ENCODE measurements around the gene MAB21L2. TPM values are rescaled to one million over a fixed set of nuclear protein-coding genes. Genes with fewer than 3 reads are reported as not detected.

MAB21L2 gene
- total RNA-seq, 1 experiment from 2014 or later = not detected

DNA sequence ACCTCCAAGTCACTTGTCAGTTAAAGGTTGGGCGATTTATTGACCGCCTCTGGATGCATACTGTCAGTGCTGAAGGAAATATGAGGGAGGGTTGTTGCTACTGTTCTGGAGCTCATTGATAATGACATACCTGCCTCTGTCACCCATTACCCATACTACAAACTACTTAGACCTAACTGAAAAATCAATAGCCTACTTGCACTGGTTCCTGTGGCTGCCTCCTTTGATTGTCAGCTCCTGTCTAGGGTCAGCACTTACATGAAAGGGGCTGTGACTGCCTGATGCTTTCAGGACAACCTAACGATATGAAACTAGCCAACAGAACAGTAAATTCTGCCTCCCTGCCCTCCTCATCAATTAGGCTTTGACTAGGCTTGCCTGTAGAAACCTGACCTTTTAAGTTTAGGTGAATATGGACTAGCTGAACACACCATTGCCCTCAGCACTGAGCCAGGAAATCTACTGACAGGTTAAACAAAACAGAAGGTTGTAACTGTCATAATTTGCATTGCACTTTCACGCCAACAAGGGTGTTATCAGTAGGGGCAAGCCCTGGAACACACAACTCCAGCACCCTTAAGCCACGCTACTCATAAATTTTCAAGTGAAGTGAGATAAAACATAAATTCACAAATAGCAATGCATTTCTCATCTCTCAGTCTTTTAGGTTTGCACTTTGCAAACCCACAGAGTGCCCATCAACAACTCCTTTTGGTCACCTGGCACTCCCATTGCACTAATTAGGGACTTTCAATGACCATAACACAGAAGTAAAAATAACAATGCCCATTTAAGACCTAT lies 9.0 kb upstream of the MAB21L2 start:
- in situ Hi-C loops (cut with HindIII; ENCODE audit: low pct_unique_long_range_greater_than_20kb, low sequenced_read_pairs) = no loop called here
- DNase-seq (ENCODE audit: low read depth) = no peak

DNA sequence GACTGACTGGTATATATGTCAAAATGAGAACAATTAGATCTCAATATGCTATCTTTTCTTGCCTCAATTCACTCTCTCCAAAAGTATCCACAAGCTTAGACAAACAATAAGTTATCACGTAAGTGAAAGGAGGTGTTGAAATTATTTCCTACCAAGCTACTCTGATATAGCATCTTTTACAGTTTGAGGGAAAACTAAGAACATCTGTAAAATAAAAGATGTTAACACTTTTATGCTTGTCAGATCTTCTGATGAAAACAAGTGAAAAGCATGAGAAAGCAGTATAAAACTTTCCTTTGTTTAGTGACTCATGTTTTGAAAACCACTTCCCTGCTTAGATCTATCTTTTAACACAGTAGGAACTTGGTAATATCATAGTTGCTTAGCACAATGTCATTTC lies 8.4 kb upstream of the MAB21L2 start:
- no peak for DNase-seq (ENCODE audit: low read depth)
- in situ Hi-C loops (cut with HindIII; ENCODE audit: low pct_unique_long_range_greater_than_20kb, low sequenced_read_pairs) = no loop called here

DNA sequence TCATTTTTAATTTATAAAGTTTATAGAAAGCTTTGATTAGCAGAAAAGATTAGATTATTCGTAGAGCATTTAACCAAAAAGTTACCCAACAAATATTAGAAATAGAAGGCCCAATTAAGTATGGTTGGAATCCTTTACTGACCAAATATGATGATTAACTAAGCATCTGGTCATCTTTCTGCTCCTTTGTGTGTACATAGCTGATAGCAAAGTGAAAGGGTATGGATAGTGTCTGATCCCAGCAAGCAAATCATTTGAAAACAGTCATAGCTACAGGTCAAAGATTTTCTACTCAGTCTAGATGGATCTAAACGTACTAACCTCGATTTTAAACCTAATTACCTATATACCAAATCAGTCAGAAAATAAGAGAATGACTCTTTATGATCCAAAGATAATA lies 7.3 kb upstream of the MAB21L2 start:
- no peak for DNase-seq (ENCODE audit: low read depth)
- in situ Hi-C loops (cut with HindIII; ENCODE audit: low pct_unique_long_range_greater_than_20kb, low sequenced_read_pairs) = no loop called here

DNA sequence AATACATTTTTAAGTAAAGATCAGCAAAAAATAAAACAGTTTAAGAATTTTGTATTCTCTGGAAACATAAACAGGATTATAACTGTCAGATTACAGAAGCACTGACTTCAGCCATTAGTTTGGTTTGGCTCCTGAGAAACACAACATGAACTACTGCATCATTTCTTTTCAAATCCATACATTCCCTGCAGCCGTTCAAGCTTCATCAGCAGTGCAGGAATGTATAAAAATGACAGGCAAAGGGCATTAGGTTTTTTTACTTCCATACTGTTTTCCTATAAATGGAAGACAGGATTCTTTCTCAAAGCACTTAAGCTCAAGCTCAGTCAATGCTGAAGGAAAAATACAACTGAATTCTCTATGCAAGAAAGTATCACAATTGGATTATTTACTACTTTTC lies 4.2 kb upstream of the MAB21L2 start:
- in situ Hi-C loops (cut with HindIII; ENCODE audit: low pct_unique_long_range_greater_than_20kb, low sequenced_read_pairs) = no loop called here
- no peak for DNase-seq (ENCODE audit: low read depth)

DNA sequence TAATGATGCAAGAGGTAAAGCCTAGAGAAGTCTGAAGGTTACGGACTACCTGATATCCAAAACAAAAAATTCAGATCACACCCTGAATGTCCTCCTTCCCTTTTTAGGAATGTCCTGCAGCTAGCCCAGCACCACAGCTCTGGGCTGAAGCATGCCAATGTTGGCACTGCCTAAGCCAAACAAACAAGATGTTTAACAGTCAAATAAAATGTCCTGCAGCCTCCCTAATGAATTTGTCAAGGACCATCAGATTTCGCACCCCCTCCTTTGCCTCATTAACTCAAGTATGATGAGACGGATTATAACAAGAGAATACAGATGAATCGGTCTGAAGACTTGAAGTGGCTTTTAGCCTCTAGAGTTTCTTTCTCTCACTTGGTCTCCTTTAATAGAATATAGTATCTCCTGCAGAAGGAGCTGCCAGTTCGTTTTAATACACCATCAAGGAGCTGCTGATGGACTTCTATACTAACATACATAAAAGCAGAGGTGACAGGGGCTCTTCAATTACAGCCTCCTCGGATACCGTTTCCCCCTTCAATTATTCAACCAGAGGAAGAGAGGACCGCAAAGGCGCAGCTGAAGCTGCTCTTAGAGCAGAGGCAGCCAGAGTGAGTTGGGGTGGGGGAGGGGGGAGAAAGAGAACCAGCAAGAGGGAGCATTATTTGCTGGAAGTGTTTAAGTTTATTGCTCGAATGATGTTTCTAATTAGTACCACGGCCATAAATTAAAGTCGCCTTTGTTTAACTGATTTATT lies 3.0 kb upstream of the MAB21L2 start:
- no peak for DNase-seq (ENCODE audit: low read depth)
- in situ Hi-C loops (cut with HindIII; ENCODE audit: low pct_unique_long_range_greater_than_20kb, low sequenced_read_pairs) = no loop called here

DNA sequence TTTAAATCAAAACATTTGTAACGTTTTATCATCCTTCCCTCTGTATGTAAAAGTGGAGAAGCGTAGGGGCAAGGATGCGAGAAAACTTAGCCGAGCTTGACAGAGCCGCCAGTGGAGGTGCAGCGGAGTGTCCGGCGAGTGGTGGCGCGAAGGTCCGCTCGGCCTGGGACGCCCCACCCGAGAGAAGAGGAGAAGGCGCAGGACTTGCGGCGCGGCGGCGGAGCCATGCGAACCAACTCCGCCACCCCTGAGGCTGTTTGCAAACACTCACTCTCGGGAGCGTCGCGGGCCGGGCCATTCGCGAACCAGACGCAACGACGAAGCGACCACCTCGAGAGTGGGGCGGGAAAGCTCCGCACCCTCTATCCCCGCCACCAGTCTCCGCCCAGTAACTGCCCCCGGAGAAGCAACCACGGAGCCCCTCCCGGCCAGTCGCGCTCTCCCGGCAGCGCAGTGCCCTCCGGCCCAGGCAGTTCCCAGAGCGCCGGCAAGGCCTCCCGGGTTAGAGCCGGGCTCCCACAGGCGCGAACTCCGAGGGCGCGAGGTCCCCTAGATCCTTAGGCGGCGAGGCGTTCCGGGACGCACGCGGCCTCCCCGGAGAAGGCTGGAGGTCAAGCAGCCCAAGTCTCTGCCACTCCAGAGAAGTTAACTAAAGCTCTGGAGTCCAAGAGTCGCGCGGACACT lies 2.3 kb upstream of the MAB21L2 start:
- no peak for DNase-seq (ENCODE audit: low read depth)
- in situ Hi-C loops (cut with HindIII; ENCODE audit: low pct_unique_long_range_greater_than_20kb, low sequenced_read_pairs) = no loop called here

DNA sequence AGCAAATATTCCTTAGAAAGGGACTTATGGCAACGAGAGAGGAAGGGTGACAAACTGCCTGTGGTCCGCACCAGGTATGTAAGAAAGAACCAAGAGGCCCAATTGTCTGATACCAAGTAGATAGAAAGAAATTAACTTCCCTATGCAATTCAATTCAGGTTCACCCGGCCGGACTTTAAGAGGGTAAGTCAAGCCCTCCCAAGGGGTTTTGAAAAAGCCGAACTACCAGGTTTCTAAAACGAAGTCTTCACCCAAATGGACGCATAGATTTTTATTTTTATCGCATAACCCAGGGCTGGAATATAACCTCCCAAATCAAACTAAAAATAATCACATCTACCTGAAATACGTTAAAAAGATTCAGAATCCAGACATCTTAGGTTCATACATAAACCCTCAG lies 1.6 kb upstream of the MAB21L2 start:
- in situ Hi-C loops (cut with HindIII; ENCODE audit: low pct_unique_long_range_greater_than_20kb, low sequenced_read_pairs) = no loop called here
- no peak for DNase-seq (ENCODE audit: low read depth)

DNA sequence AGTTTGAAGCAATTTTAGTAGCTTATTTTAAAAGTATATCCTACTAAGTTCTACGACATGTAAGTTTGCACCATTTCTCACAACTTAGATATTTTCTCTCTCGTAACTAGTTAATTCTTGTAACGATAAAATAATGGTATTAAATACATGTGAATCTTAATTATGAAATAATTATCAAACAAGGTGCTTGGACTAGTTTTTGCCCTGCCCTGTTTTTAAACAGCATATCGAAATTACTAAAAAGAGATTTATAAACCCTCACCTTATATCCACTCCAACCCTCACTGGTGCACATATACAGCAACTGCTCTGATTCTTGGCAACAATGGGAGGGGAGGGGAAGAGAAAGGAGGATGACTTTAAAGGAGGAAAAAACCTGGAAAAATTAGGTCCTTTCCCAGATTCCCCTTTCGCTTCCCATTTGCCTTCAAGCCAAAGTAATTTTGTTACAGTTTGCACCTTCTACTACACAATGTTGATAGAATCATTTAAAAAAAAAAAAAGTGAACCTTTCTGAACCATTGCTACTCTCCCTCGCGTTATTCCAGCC lies 820 bp upstream of the MAB21L2 start:
- in situ Hi-C loops (cut with HindIII; ENCODE audit: low pct_unique_long_range_greater_than_20kb, low sequenced_read_pairs) = no loop called here
- no peak for DNase-seq (ENCODE audit: low read depth)

DNA sequence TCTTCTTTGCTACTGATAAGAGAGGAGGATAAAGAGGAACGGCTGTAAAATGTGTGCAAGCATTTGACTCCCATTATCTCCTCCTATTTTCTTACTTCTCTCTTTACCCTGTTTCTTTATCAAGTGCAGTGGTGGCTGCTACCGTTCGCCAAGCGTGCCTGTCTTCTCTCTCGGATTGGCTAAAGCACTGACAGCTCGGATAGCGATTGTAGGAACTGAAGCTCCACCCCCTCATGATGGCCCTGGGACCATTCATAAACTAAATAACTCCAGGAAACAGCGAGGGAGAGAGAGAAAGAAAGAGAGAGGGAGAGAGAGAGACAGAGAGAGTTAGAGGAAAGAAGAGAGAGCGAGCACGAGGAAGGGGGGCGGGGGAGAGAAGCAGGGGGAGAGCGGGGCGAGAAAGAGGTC lies 305 bp upstream of the MAB21L2 start:
- DNase-seq (ENCODE audit: low read depth) = no peak
- in situ Hi-C loops (cut with HindIII; ENCODE audit: low pct_unique_long_range_greater_than_20kb, low sequenced_read_pairs) = no loop called here

DNA sequence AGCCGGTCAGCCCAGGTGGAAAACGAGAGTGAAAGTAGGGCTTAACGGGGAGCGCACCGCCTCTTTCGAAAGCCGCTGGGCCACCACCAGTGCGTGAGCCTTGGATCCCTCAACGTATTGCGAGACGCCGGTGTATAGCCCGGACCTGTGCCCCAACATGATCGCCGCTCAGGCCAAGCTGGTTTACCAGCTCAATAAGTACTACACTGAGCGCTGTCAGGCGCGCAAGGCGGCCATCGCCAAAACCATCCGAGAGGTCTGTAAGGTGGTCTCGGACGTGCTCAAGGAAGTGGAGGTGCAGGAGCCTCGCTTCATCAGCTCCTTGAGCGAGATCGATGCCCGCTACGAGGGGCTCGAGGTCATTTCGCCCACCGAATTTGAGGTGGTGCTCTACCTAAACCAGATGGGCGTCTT lies 929 bp downstream of the MAB21L2 start:
- in situ Hi-C loops (cut with HindIII; ENCODE audit: low pct_unique_long_range_greater_than_20kb, low sequenced_read_pairs) = no loop called here
- no peak for DNase-seq (ENCODE audit: low read depth)

DNA sequence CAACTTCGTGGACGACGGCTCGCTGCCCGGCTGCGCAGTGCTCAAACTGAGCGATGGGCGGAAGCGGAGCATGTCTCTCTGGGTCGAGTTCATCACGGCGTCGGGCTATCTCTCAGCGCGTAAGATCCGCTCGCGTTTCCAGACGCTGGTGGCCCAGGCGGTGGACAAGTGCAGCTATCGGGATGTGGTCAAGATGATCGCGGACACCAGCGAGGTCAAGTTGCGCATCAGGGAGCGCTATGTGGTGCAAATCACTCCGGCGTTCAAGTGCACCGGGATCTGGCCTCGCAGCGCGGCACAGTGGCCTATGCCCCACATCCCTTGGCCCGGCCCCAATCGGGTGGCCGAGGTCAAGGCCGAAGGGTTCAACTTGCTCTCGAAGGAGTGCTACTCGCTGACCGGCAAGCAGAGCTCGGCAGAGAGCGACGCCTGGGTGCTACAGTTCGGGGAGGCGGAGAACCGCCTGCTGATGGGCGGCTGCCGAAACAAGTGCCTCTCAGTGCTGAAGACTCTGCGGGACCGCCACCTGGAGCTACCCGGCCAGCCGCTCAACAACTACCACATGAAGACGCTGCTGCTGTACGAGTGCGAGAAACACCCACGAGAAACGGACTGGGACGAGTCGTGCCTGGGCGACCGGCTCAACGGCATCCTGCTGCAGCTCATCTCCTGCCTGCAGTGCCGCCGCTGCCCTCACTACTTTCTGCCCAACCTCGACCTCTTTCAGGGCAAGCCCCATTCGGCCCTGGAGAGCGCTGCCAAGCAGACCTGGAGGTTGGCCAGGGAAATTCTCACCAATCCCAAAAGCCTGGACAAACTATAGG lies 1.5 kb downstream of the MAB21L2 start:
- no peak for DNase-seq (ENCODE audit: low read depth)
- in situ Hi-C loops (cut with HindIII; ENCODE audit: low pct_unique_long_range_greater_than_20kb, low sequenced_read_pairs) = no loop called here

DNA sequence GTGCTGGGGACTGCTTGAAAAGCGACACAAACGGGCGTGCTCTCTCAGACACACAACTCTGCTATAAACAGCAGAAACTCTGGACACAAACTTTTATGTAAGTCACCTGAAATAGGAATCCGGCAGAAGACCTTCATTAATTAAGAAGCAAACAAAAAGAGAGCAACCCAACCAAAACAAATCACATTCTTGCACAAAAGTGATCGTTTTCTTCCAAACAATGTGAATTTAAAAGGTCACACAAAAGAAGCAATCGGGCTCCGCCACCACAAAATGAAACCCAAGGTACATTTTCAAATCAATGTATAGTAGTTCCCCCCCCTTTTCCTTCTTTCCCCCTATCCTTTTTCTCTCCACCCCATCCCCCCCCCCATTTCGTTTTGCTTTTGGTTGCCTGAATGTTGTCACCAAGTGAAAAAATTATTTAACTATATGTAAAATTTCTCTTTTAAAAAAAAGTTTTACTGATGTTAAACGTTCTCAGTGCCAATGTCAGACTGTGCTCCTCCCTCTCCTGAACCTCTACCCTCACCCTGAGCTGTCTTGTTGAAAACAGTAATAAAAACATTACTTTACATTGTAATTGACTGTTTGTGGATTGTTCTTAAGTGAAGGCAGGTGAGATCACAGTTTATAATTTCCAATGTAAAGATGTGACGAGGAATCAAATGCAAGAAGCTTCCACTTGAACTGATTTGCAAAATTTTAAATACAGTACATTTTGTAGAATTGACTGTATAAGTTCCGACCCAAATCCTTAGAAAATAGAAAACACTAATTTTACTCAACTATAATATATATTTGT lies 2.4 kb downstream of the MAB21L2 start:
- DNase-seq (ENCODE audit: low read depth) = no peak
- in situ Hi-C loops (cut with HindIII; ENCODE audit: low pct_unique_long_range_greater_than_20kb, low sequenced_read_pairs) = no loop called here

DNA sequence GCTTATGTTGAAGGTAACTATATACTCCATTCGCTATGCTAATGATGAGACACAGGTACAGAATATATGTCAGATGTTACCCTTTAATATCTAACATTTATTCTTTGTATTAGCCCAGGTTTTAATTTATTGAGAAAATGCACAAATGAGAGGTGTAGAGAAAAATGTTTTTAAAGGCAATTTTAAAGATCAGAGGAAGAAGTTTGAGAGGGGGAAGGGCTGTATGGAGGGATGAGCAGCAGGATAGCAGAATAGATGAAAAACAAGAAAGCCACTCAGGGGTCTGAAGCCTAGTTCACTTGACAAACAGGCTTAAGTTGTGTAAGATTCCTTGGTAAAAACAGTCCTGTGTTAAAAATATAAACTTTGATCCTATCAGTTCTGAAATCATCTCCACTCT lies 3.7 kb downstream of the MAB21L2 start:
- no peak for DNase-seq (ENCODE audit: low read depth)
- in situ Hi-C loops (cut with HindIII; ENCODE audit: low pct_unique_long_range_greater_than_20kb, low sequenced_read_pairs) = no loop called here

DNA sequence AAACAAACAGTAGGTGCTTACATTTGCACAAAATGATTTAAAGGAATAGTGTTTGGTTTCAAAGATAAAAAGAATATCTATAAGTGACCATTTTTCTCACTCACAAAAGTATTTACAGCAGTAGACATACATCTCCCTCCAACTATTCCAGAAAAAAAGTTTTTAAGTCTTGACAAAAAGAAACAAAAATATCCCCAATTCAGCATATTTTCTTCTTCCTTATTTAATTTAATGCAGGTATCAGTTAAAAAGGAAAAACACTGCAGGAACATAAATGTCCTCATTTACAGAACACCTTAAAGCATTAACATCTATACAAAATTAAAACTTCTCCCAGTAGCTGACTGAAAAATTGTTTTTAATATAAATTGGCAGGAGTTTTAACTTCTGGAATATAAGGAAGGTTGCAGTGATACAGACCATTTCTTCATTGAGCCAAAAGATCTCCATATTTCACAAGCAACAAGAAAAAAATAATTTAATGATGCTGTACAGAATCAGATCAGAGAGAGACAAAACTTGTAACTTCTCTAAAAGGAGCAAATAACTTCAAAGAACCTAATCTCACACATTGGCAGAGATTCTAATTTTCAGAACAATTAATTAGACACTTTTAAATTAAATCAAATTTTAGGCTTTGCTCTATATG lies 4.3 kb downstream of the MAB21L2 start:
- in situ Hi-C loops (cut with HindIII; ENCODE audit: low pct_unique_long_range_greater_than_20kb, low sequenced_read_pairs) = no loop called here
- no peak for DNase-seq (ENCODE audit: low read depth)

DNA sequence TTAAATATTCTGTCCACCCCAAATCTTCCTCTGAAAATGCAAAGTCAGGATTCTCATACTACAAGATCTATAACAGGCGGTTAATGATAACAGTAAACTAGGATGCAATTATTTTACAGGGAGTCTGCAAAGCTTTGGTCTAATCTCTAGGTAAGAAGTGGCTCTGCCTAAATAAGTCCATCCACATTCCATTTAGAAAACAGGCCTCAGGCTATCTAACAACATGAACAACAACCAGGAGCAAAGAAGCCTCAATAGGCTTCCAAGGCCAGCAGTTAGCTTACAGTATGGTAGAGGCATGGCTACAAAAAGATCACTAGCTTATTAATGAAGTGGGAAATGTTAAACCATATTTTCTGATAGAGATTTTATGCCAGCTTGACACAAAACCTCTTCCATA lies 6.4 kb downstream of the MAB21L2 start:
- no peak for DNase-seq (ENCODE audit: low read depth)
- in situ Hi-C loops (cut with HindIII; ENCODE audit: low pct_unique_long_range_greater_than_20kb, low sequenced_read_pairs) = no loop called here

DNA sequence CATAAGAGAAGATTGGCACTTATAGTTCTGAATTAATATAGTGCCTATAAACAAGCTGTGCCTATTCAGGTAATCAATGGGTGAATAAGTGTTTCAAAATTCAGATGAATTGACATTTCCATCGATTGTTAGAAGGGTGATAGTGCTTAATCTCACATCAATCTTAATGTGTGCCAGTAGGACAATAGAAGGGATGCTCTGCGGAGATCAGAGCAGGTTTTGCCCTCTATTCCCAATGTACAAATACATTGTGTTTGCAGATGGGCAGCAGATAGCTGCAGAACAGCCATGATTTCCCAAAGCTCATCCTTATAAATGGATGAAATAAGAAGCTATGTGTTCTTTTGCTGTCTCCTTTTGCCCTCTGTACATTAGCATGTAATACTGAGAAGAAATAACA lies 7.2 kb downstream of the MAB21L2 start:
- in situ Hi-C loops (cut with HindIII; ENCODE audit: low pct_unique_long_range_greater_than_20kb, low sequenced_read_pairs) = no loop called here
- no peak for DNase-seq (ENCODE audit: low read depth)

DNA sequence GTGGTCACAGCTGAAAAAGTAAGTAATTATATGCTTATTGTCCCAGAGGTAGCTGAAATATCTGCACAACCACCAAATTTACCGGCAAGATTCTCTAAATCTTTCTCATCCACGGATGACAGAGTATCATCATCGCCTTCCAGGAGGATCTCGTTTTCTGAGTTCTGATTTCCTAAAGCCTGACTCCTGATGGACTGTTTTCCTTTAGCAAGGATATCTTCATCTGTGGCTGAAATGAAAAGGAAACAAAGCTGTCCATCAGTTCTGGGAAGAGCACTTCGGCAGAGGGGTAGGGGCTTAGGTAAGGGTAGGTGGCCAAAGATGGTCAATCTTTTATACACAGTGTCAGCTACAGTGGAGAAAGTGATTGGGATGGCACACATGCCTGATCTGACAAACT lies 8.7 kb downstream of the MAB21L2 start:
- in situ Hi-C loops (cut with HindIII; ENCODE audit: low pct_unique_long_range_greater_than_20kb, low sequenced_read_pairs) = no loop called here
- no peak for DNase-seq (ENCODE audit: low read depth)
